Osteoblast (primary cell): ENCODE results near the gene ANTXR2. TPM values are rescaled to one million over a fixed set of nuclear protein-coding genes. Genes with fewer than 3 reads are reported as not detected.

Experiments used
- DNase-seq: peaks from one replicate; pipeline ENCODE4 v3.0.0; 2011; ENCODE audit warnings: low spot score, mixed read lengths; ENCODE audit not compliant: insufficient read length; ENCODE audit errors: missing footprints
- H2AFZ ChIP-seq: 2 replicates; pipeline ENCODE4 v1.6.0; 2011; ENCODE audit warnings: mild to moderate bottlenecking, low read length
- H3K27ac ChIP-seq: 2 replicates; pipeline ENCODE4 v1.5.1; 2011; ENCODE audit warnings: mild to moderate bottlenecking, low read depth, low read length, moderate library complexity
- H3K27me3 ChIP-seq: 2 replicates; pipeline ENCODE4 v1.6.0; 2012; ENCODE audit warnings: mild to moderate bottlenecking, control low read depth, inconsistent platforms, low read length, moderate library complexity; ENCODE audit not compliant: insufficient read depth
- H3K36me3 ChIP-seq: 2 replicates; pipeline ENCODE4 v1.5.1; 2011; ENCODE audit warnings: mild to moderate bottlenecking, low read length, control low read depth, moderate library complexity; ENCODE audit not compliant: insufficient read depth
- H3K4me1 ChIP-seq: 2 replicates; pipeline ENCODE4 v1.5.1; 2011; ENCODE audit warnings: mild to moderate bottlenecking, low read length, control low read depth, moderate library complexity; ENCODE audit not compliant: insufficient read depth
- H3K4me2 ChIP-seq: 2 replicates; pipeline ENCODE4 v1.6.0; 2011; ENCODE audit warnings: mild to moderate bottlenecking, low read length; ENCODE audit not compliant: insufficient read depth
- H3K4me3 ChIP-seq: fragments of 200-600 bp; sonication (generic); 3 replicates; pipeline ENCODE4 v1.5.1; 2012; ENCODE audit warnings: mild to moderate bottlenecking, low read length, inconsistent platforms; ENCODE audit not compliant: insufficient read depth
- H3K79me2 ChIP-seq: 2 replicates; pipeline ENCODE4 v1.6.0; 2012; ENCODE audit warnings: mild to moderate bottlenecking, low read length, control low read depth, inconsistent platforms; ENCODE audit not compliant: insufficient read depth
- H3K9me3 ChIP-seq: 2 replicates; pipeline ENCODE4 v1.5.1; 2011; ENCODE audit warnings: low read depth, low read length, control low read depth
- H4K20me1 ChIP-seq: 2 replicates; pipeline ENCODE4 v1.6.0; 2012; ENCODE audit warnings: mild to moderate bottlenecking, low read length, control low read depth; ENCODE audit not compliant: insufficient read depth
- CTCF ChIP-seq: IDR thresholded peaks from 2 replicates; pipeline ENCODE4 v1.5.1; 2011; ENCODE audit warnings: mild to moderate bottlenecking, low read depth, low read length, moderate library complexity; ENCODE audit errors: extremely low read depth
- total RNA-seq: library from RNA; depleted of rRNA; stranded (reverse); fragments of >200 nt; gene quantifications from 2 replicates; pipeline ENCODE4 v1.2.3, GENCODE V29; 2012

ANTXR2 gene
- total RNA-seq, 1 donor = 97.4 TPM

DNA sequence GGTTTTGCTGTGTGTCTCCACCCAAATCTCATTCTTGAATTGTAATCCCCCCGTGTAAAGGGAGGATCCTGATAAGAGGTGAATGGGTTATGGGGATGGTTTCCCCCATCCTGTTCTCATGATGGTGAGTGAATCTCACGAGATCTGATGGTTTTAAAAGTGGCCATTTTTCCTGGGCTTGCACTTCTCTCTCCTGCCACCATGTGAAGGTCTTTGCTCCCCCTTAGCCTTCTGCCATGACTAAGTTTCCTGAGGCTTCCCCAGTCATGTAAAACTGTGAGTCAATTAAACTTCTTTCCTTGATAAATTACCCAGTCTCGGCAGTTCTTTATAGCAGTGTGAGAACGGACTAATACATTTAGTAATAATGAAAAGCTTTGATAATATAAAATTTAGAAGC is 46.9 kb downstream of the ANTXR2 start:
- no peaks in the 10 kb centered on the region for H4K20me1 ChIP-seq
- peaks cover 52% of the 10 kb centered on the region for H3K36me3 ChIP-seq
- no peak overlapping the region for H2AFZ ChIP-seq
- peak; percentile 5 for TF ChIP-seq CTCF
- H3K4me3 ChIP-seq = no peak overlapping the region
- H3K9me3 ChIP-seq = no peaks in the 10 kb centered on the region
- no peak overlapping the region for H3K27ac ChIP-seq
- H3K4me2 ChIP-seq = no peak overlapping the region
- H3K4me1 ChIP-seq = peaks cover 3% of the 10 kb centered on the region
- no peaks in the 10 kb centered on the region for H3K27me3 ChIP-seq
- no peak for DNase-seq
- peaks cover 15% of the 10 kb centered on the region for H3K79me2 ChIP-seq

DNA sequence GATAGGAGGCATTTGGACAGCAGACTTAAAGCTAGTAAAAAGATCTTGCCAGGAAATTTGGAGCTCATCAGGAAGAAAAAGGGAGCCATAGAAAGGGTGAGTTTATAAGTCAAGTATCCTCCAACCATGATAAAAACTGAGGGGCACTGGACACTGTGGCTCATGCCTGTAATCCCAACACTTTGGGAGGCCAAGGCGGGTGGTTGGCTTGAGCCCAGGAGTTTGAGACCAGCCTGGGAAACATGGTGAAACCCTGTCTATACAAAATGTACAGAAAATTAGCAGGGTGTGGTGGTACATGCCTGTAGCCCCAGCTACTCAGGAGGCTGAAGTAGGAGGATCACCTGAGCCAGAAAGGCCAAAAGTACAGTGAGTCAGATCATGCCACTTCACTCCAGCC is 48.7 kb downstream of the ANTXR2 start:
- H3K27me3 ChIP-seq = no peaks in the 10 kb centered on the region
- H3K79me2 ChIP-seq = peaks cover 7% of the 10 kb centered on the region
- H4K20me1 ChIP-seq = no peaks in the 10 kb centered on the region
- no peak for DNase-seq
- peaks cover 6% of the 10 kb centered on the region for H3K4me1 ChIP-seq
- H2AFZ ChIP-seq = no peak overlapping the region
- H3K4me3 ChIP-seq = no peak overlapping the region
- peaks cover 39% of the 10 kb centered on the region for H3K36me3 ChIP-seq
- no peaks in the 10 kb centered on the region for H3K9me3 ChIP-seq
- no peak overlapping the region for H3K27ac ChIP-seq
- no peak for TF ChIP-seq CTCF
- H3K4me2 ChIP-seq = no peak overlapping the region

DNA sequence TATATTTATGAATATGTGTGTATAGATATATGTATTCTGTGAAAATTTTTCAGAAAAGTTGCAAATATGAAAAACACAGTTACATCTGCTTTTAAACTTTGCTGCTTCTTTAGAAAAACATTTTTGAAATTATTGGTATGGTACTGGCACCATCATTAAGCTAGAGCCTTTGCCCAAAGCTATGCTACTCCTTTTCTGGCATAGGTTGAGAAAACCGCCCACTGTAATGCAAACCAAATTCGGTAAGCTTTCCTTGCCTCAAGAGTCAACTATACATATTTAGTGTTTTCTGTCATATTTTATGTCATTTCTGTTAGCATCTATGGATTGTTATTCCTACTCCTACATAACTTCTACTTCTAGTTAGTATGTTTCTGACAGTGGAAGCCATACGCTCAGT is 50.7 kb downstream of the ANTXR2 start:
- H3K36me3 ChIP-seq = peaks cover 41% of the 10 kb centered on the region
- H3K27ac ChIP-seq = no peak overlapping the region
- H3K9me3 ChIP-seq = no peaks in the 10 kb centered on the region
- H3K27me3 ChIP-seq = no peaks in the 10 kb centered on the region
- H3K4me3 ChIP-seq = no peak overlapping the region
- no peak for TF ChIP-seq CTCF
- no peaks in the 10 kb centered on the region for H4K20me1 ChIP-seq
- H3K79me2 ChIP-seq = peaks cover 3% of the 10 kb centered on the region
- no peak overlapping the region for H2AFZ ChIP-seq
- no peak overlapping the region for H3K4me2 ChIP-seq
- no peak for DNase-seq
- H3K4me1 ChIP-seq = peaks cover 17% of the 10 kb centered on the region

DNA sequence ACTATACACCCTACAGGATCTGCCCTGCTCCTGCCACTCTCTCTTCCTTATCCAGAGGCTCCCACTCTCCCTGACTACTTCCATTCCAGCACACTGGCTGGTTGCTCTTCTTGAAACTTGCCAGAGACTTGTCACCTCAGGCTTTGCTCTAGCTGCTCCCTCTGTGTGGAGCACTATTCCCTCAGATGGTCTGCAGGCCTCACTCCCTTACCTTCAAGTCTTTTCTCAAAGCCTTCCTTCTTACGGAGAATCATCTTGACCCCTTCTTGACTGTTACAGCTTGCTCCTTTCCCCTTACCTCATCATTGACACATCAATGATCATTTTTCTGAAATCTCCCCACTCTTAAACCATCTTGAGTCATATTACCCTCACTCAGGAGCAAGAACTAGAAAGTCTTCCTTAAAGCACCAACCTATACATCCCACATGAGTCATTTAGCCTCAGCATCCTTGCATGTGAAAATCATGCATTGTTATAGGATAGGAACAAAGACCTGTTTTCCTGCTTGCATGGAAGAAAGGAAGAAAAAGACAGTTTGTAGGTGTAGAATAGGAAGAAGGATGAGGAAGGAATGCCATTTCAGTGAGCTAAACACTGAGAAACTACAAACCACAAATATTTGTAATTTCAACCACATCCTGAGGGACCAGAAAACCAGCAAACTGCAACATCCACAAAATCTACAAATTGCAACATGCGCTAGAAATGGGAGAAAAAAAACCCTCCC is 55.7 kb downstream of the ANTXR2 start:
- Histone ChIP-seq H3K27me3 (no peaks in the 10 kb centered on the region), H3K36me3 (peaks cover 29% of the 10 kb centered on the region), H3K4me3 (peak overlapping the region; percentile 37), H4K20me1 (no peaks in the 10 kb centered on the region), H3K4me2 (peak overlapping the region; percentile 58), H2AFZ (peak overlapping the region; percentile 30), H3K4me1 (peaks cover 35% of the 10 kb centered on the region), H3K79me2 (peaks cover 19% of the 10 kb centered on the region), H3K27ac (peak overlapping the region; percentile 96), H3K9me3 (no peaks in the 10 kb centered on the region)
- peak; percentile 55 for DNase-seq
- TF ChIP-seq CTCF = no peak
